KMS-11 (cell line): ENCODE results near the gene DNAH10.

Experiments used
- H2AFZ ChIP-seq: fragments of 200-600 bp; sonication (generic); 2 replicates; pipeline ENCODE4 v1.6.1; 2016; ENCODE audit warnings: antibody characterized with exemption, mixed run types, low read depth
- H3K27ac ChIP-seq: fragments of 200-600 bp; sonication (generic); 2 replicates; pipeline ENCODE4 v1.6.1; 2016; ENCODE audit warnings: mild to moderate bottlenecking, mixed run types
- H3K27me3 ChIP-seq: fragments of 200-600 bp; sonication (generic); 2 replicates; pipeline ENCODE4 v1.6.1; 2017; ENCODE audit warnings: mild to moderate bottlenecking, low read depth, mixed run types, moderate library complexity; ENCODE audit not compliant: insufficient read depth
- H3K36me3 ChIP-seq: fragments of 200-600 bp; sonication (generic); 2 replicates; pipeline ENCODE4 v1.6.1; 2017; ENCODE audit warnings: mild to moderate bottlenecking, mixed run types; ENCODE audit not compliant: insufficient read depth
- H3K4me1 ChIP-seq: fragments of 200-600 bp; sonication (generic); 2 replicates; pipeline ENCODE4 v1.6.1; 2016; ENCODE audit warnings: mild to moderate bottlenecking, low read depth, mixed run types; ENCODE audit not compliant: poor library complexity, severe bottlenecking
- H3K4me2 ChIP-seq: fragments of 200-600 bp; sonication (generic); 2 replicates; pipeline ENCODE4 v1.7.0; 2016; ENCODE audit warnings: mild to moderate bottlenecking, mixed run types
- H3K4me3 ChIP-seq: fragments of 200-600 bp; sonication (generic); IDR thresholded peaks from 2 replicates; pipeline ENCODE4 v1.6.1; 2017; ENCODE audit warnings: low read depth, low read length, mixed read lengths; ENCODE audit not compliant: insufficient read depth
- H3K79me2 ChIP-seq: fragments of 200-600 bp; sonication (generic); 2 replicates; pipeline ENCODE4 v1.6.1; 2016; ENCODE audit warnings: low read depth, mixed run types; ENCODE audit not compliant: insufficient read depth
- H3K9ac ChIP-seq: fragments of 200-600 bp; sonication (generic); 2 replicates; pipeline ENCODE4 v1.6.1; 2016; ENCODE audit warnings: mild to moderate bottlenecking, mixed run types
- H4K20me1 ChIP-seq: fragments of 200-600 bp; sonication (generic); 2 replicates; pipeline ENCODE4 v1.6.1; 2016; ENCODE audit warnings: mild to moderate bottlenecking, mixed run types; ENCODE audit not compliant: insufficient read depth
- TF ChIP-seq, protein P1 (sequence below): fragments of 200-600 bp; sonication (generic); conservative IDR thresholded peaks from 2 replicates; pipeline ENCODE4 v1.6.1; 2017; ENCODE audit warnings: low read depth, mild to moderate bottlenecking, antibody characterized with exemption, low read length, moderate library complexity, mixed read lengths

Gene DNAH10

DNA sequence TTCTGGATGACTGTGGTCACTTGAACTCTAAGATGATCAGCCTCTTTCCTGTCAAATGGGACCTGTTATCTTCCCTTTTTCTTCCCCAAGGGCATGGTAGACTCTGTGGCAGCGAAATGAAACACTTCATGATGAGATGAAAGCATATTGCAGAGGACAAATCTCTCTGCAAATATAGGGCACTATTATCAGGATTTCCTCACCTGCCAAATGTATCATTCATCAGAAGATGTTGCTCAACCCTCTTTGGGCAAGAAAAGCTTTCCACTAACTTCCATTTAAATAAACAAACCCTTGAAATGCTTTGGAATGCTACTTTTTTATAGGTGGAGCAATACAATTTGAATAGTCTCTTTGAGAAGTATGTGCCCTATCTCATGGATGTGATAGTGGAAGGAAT is 105.0 kb downstream of the DNAH10 start:
- Histone ChIP-seq H3K27me3 (no peaks in the 10 kb centered on the region), H3K9ac (no peak overlapping the region), H3K27ac (no peak overlapping the region), H3K4me2 (no peak overlapping the region), H2AFZ (no peak overlapping the region), H3K4me3 (no peak overlapping the region), H3K4me1 (no peaks in the 10 kb centered on the region), H3K36me3 (no peaks in the 10 kb centered on the region), H4K20me1 (no peaks in the 10 kb centered on the region), H3K79me2 (no peaks in the 10 kb centered on the region)
- TF ChIP-seq, protein P1, sequence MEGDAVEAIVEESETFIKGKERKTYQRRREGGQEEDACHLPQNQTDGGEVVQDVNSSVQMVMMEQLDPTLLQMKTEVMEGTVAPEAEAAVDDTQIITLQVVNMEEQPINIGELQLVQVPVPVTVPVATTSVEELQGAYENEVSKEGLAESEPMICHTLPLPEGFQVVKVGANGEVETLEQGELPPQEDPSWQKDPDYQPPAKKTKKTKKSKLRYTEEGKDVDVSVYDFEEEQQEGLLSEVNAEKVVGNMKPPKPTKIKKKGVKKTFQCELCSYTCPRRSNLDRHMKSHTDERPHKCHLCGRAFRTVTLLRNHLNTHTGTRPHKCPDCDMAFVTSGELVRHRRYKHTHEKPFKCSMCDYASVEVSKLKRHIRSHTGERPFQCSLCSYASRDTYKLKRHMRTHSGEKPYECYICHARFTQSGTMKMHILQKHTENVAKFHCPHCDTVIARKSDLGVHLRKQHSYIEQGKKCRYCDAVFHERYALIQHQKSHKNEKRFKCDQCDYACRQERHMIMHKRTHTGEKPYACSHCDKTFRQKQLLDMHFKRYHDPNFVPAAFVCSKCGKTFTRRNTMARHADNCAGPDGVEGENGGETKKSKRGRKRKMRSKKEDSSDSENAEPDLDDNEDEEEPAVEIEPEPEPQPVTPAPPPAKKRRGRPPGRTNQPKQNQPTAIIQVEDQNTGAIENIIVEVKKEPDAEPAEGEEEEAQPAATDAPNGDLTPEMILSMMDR = no peak

DNA sequence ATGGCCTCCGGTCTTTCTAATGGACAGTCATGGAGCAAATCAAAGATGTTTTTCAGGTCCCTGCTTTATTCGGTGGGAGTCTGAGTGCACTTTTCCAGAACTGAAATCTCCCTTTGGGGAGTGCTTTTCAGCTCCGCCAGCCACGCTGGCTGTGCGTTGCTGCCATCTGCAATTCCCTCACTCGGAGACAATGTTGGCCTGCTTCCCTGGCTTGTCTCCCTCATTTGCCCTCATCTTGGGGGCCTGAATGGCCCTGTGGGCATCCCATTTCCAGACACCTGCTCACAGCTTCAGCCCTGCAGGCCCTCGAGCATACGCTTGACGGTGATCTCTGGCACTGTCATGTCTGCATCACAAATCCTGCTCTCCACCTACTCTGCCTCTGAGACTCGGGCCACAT is 106.7 kb downstream of the DNAH10 start:
- H3K4me2 ChIP-seq = no peak overlapping the region

DNA sequence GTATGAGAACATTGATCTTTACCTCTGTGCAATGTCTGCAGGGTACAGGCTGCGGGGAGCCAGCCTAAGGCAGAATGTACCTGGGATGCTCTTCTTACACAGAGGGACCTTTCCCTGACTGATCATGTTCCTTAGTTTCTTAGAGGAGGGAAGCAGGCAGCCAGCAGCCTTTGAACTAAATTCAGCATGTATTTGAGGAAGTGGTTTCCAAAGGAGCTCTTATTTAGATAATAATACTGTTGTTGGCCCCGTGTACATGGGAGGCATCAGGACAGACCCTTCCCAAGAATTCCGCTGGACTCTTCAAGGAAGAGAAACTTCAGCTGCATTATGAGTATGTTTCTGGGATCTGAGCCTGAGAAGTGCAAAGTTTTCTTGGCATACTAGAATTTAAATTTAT is 111.7 kb downstream of the DNAH10 start:
- no peaks in the 10 kb centered on the region for H3K36me3 ChIP-seq
- no peak overlapping the region for H3K9ac ChIP-seq
- no peak overlapping the region for H3K4me2 ChIP-seq
- no peak overlapping the region for H2AFZ ChIP-seq
- no peaks in the 10 kb centered on the region for H3K27me3 ChIP-seq
- no peak overlapping the region for H3K27ac ChIP-seq
- TF ChIP-seq, protein P1 = no peak
- no peak overlapping the region for H3K4me3 ChIP-seq
- no peaks in the 10 kb centered on the region for H4K20me1 ChIP-seq
- H3K79me2 ChIP-seq = no peaks in the 10 kb centered on the region
- H3K4me1 ChIP-seq = no peaks in the 10 kb centered on the region

More for the DNA sequence above, 106.7 kb downstream of the DNAH10 start:
- no peak overlapping the region for H3K27ac ChIP-seq
- TF ChIP-seq, protein P1 = no peak
- H3K4me3 ChIP-seq = no peak overlapping the region
- no peaks in the 10 kb centered on the region for H3K4me1 ChIP-seq
- no peaks in the 10 kb centered on the region for H4K20me1 ChIP-seq
- H3K9ac ChIP-seq = no peak overlapping the region
- no peaks in the 10 kb centered on the region for H3K36me3 ChIP-seq
- no peaks in the 10 kb centered on the region for H3K27me3 ChIP-seq
- H2AFZ ChIP-seq = no peak overlapping the region
- H3K79me2 ChIP-seq = no peaks in the 10 kb centered on the region

DNA sequence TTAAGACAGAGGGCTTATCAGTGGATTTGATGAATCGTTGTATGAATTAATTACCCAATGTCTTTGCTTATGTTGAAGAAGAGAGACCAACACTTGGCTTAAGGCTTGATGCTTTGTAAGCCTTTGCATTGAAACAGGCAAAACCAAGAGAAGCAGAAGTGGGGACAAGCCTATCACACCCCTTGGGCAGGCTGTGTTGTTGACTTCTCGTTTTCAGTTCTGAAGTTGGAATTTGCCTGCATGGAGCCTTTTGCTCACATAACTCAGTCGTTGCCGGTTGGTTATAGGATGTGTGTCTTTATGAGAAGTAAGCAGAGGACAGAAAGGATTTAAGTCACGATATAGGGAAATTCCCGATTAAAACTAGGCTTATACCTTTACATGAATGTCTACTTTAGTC is 115.9 kb downstream of the DNAH10 start:
- Histone ChIP-seq H3K4me3 (no peak overlapping the region), H3K4me2 (no peak overlapping the region), H2AFZ (no peak overlapping the region), H3K9ac (no peak overlapping the region), H3K27ac (no peak overlapping the region), H3K79me2 (no peaks in the 10 kb centered on the region), H4K20me1 (no peaks in the 10 kb centered on the region), H3K36me3 (no peaks in the 10 kb centered on the region), H3K4me1 (no peaks in the 10 kb centered on the region), H3K27me3 (no peaks in the 10 kb centered on the region)
- TF ChIP-seq, protein P1 = no peak
